Activated CD4-positive, alpha-beta memory T cell treated with anti-CD3 and anti-CD28 coated beads for 36 hours (primary cell): ENCODE measurements around the gene TMEM138. TPM values are rescaled to one million over a fixed set of nuclear protein-coding genes. Genes with fewer than 3 reads are reported as not detected.

Experiments used
- CTCF ChIA-PET: fragments of 350-600 bp; sonication (Branson Sonifier 250); formaldehyde crosslinking; loops from one replicate; lab custom pipeline; 2021; ENCODE audit warnings: antibody characterized with exemption, inconsistent platforms; lab: Charles Lee
- POLR2A ChIA-PET: fragments of 350-600 bp; sonication (Branson Sonifier 250); formaldehyde crosslinking; loops from one replicate; lab custom pipeline; 2021; ENCODE audit warnings: antibody characterized with exemption; lab: Charles Lee
- DNase-seq: peaks from one replicate; pipeline ENCODE4 v3.0.0-alpha.2; 2020
- H3K27ac Mint-ChIP-seq: one replicate; pipeline ENCODE4 v1.8.0; 2021; ENCODE audit warnings: mixed read lengths
- H3K27me3 Mint-ChIP-seq: one replicate; pipeline ENCODE4 v1.8.0; 2021; ENCODE audit warnings: mixed read lengths
- H3K36me3 Mint-ChIP-seq: one replicate; pipeline ENCODE4 v1.8.0; 2021; ENCODE audit warnings: mixed read lengths
- H3K4me1 Mint-ChIP-seq: one replicate; pipeline ENCODE4 v1.8.0; 2021; ENCODE audit warnings: low read depth, mixed read lengths
- H3K4me3 Mint-ChIP-seq: one replicate; pipeline ENCODE4 v1.8.0; 2021; ENCODE audit warnings: mild to moderate bottlenecking, mixed read lengths
- H3K9me3 Mint-ChIP-seq: one replicate; pipeline ENCODE4 v1.8.0; 2021; ENCODE audit warnings: mixed read lengths
- intact Hi-C: fragments of 100-400 bp; cut with micrococcal nuclease; formaldehyde crosslinking; loops from one replicate; pipeline ENCODE4 v1.15.1; 2023
- total RNA-seq, 2 experiments: library from RNA; stranded (reverse); gene quantifications; one replicate each; pipeline ENCODE4 v1.2.3, GENCODE V29; 2021

Gene TMEM138
- total RNA-seq: 10 to 100 TPM; 33.7 to 34.6 TPM

GRCh38 chr11:61361741-61362541 is at the start of gene TMEM138, which contains the start of gene CYB561A3:
Gene TMEM138, plus strand, starts transcription at chr11:61362374. Its CDS starts 2,017 bp downstream, at chr11:61364391.
Gene CYB561A3, minus strand, starts transcription at chr11:61361882. Its CDS starts 5,169 bp downstream, at chr11:61356713.
- peak within 1 kb of the TSS; percentile 100 for H3K4me3 Mint-ChIP-seq
- H3K4me1 Mint-ChIP-seq: peaks cover 32% of the 10 kb centered on the region
- H3K9me3 Mint-ChIP-seq: no peaks in the 10 kb centered on the region
- H3K36me3 Mint-ChIP-seq: peaks cover 7% of the 10 kb centered on the region
- intact Hi-C loops: loop anchor here (1.0 to 2.0 kb wide), 4 partner anchors 26 to 201 kb away; partner anchors contain the start of genes CPSF7, TMEM216 and VPS37C
- peak within 1 kb of the TSS; percentile 96 for H3K27ac Mint-ChIP-seq
- DNase-seq: peak; percentile 95
- ChIA-PET POLR2A (interaction anchor here (0.8 to 3.2 kb wide), 12 partner anchors 14 to 87 kb away, joined by 3 to 30 read pairs (median 6); partner anchors contain the start of genes CPSF7, DDB1, SDHAF2 and TKFC), CTCF (interaction anchor here (0.7 to 5.7 kb wide), 8 partner anchors 23 to 155 kb away, joined by 3 to 89 read pairs (median 8); partner anchors contain the start of genes CPSF7, DDB1, SDHAF2 and TKFC)
- H3K27me3 Mint-ChIP-seq: no peaks in the 10 kb centered on the region

GRCh38 chr11:61315260-61315659 is 46.9 kb upstream of the TMEM138 start:
- no peaks in the 10 kb centered on the region for H3K4me1 Mint-ChIP-seq
- H3K27me3 Mint-ChIP-seq: no peaks in the 10 kb centered on the region
- ChIA-PET CTCF (interaction anchor here (2.4 to 3.2 kb wide), 2 partner anchors 21 to 70 kb away, joined by 12 read pairs; no protein-coding TSS in a partner anchor), POLR2A (interaction anchor here (0.6 kb wide), 1 partner anchor 367 kb away, joined by 3 read pairs; no protein-coding TSS in a partner anchor)
- H3K36me3 Mint-ChIP-seq: peaks cover 36% of the 10 kb centered on the region
- no peak overlapping the region for H3K4me3 Mint-ChIP-seq
- no peak overlapping the region for H3K27ac Mint-ChIP-seq
- no peak for DNase-seq
- intact Hi-C loops: no loop called here
- H3K9me3 Mint-ChIP-seq: no peaks in the 10 kb centered on the region

GRCh38 chr11:61325649-61326414 is 36.3 kb upstream of the TMEM138 start:
- Mint-ChIP-seq H3K27me3 (no peaks in the 10 kb centered on the region), H3K9me3 (no peaks in the 10 kb centered on the region), H3K4me3 (no peak overlapping the region), H3K4me1 (peaks cover 22% of the 10 kb centered on the region), H3K27ac (no peak overlapping the region), H3K36me3 (peaks cover 66% of the 10 kb centered on the region)
- ChIA-PET POLR2A (no interaction called here), CTCF (interaction anchor here (0.8 to 1.0 kb wide), 2 partner anchors 10 to 60 kb away, joined by 3 to 6 read pairs; no protein-coding TSS in a partner anchor)
- intact Hi-C loops: no loop called here
- DNase-seq: no peak

GRCh38 chr11:61327669-61328071 is 34.5 kb upstream of the TMEM138 start:
- POLR2A ChIA-PET: no interaction called here
- H3K27ac Mint-ChIP-seq: peak overlapping the region; percentile 2
- no peak overlapping the region for H3K4me3 Mint-ChIP-seq
- peaks cover 60% of the 10 kb centered on the region for H3K36me3 Mint-ChIP-seq
- CTCF ChIA-PET: interaction anchor here (1.0 to 1.9 kb wide), 3 partner anchors 8 to 107 kb away, joined by 4 to 12 read pairs (median 4); no protein-coding TSS in a partner anchor
- H3K4me1 Mint-ChIP-seq: peaks cover 39% of the 10 kb centered on the region
- intact Hi-C loops: no loop called here
- no peak for DNase-seq
- H3K9me3 Mint-ChIP-seq: no peaks in the 10 kb centered on the region
- no peaks in the 10 kb centered on the region for H3K27me3 Mint-ChIP-seq

GRCh38 chr11:61328351-61328750 is 33.8 kb upstream of the TMEM138 start:
- intact Hi-C loops: no loop called here
- H3K9me3 Mint-ChIP-seq: no peaks in the 10 kb centered on the region
- no peaks in the 10 kb centered on the region for H3K27me3 Mint-ChIP-seq
- POLR2A ChIA-PET: no interaction called here
- peak overlapping the region; percentile 2 for H3K27ac Mint-ChIP-seq
- DNase-seq: no peak
- H3K4me1 Mint-ChIP-seq: peaks cover 39% of the 10 kb centered on the region
- H3K4me3 Mint-ChIP-seq: no peak overlapping the region
- peaks cover 58% of the 10 kb centered on the region for H3K36me3 Mint-ChIP-seq
- CTCF ChIA-PET: interaction anchor here (1.0 to 1.9 kb wide), 3 partner anchors 8 to 106 kb away, joined by 3 to 12 read pairs (median 4); no protein-coding TSS in a partner anchor

- H3K27me3 Mint-ChIP-seq: no peaks in the 10 kb centered on the region
- no peak for DNase-seq
- no peak overlapping the region for H3K4me3 Mint-ChIP-seq
- intact Hi-C loops: loop anchor here (10.0 kb wide), 1 partner anchor 415 kb away; the partner anchor contains the start of gene TMEM109
- POLR2A ChIA-PET: interaction anchor here (1.1 kb wide), 1 partner anchor 9 kb away, joined by 3 read pairs; no protein-coding TSS in a partner anchor
- H3K9me3 Mint-ChIP-seq: no peaks in the 10 kb centered on the region
- H3K36me3 Mint-ChIP-seq: peaks cover 48% of the 10 kb centered on the region
- no peak overlapping the region for H3K27ac Mint-ChIP-seq
- H3K4me1 Mint-ChIP-seq: peaks cover 50% of the 10 kb centered on the region
- CTCF ChIA-PET: interaction anchor here (1.4 kb wide), 1 partner anchor 56 kb away, joined by 7 read pairs; no protein-coding TSS in a partner anchor
Measured at GRCh38 chr11:61329871-61330270, 32.3 kb upstream of the TMEM138 start.

- Mint-ChIP-seq H3K9me3 (no peaks in the 10 kb centered on the region), H3K4me1 (peaks cover 61% of the 10 kb centered on the region), H3K27ac (no peak overlapping the region), H3K27me3 (no peaks in the 10 kb centered on the region), H3K4me3 (peak overlapping the region; percentile 97), H3K36me3 (peaks cover 34% of the 10 kb centered on the region)
- DNase-seq: no peak
- ChIA-PET CTCF (interaction anchor here (0.9 to 1.6 kb wide), 3 partner anchors 9 to 54 kb away, joined by 3 to 14 read pairs (median 3); no protein-coding TSS in a partner anchor), POLR2A (interaction anchor here (0.6 to 1.6 kb wide), 3 partner anchors 31 to 62 kb away, joined by 3 to 6 read pairs (median 5); partner anchors contain the start of genes TMEM138 and VWCE)
- intact Hi-C loops: loop anchor here (10.0 kb wide), 1 partner anchor 417 kb away; the partner anchor contains the start of gene TMEM109
Measured at GRCh38 chr11:61331651-61332050, 30.5 kb upstream of the TMEM138 start.

GRCh38 chr11:61332281-61332796 is 29.8 kb upstream of the TMEM138 start:
- Mint-ChIP-seq H3K27ac (peak overlapping the region; percentile 87), H3K4me1 (peaks cover 61% of the 10 kb centered on the region), H3K36me3 (peaks cover 34% of the 10 kb centered on the region), H3K9me3 (no peaks in the 10 kb centered on the region), H3K4me3 (peak overlapping the region; percentile 97), H3K27me3 (no peaks in the 10 kb centered on the region)
- ChIA-PET POLR2A (interaction anchor here (0.6 to 1.6 kb wide), 3 partner anchors 30 to 63 kb away, joined by 3 to 6 read pairs (median 5); partner anchors contain the start of genes TMEM138 and VWCE), CTCF (interaction anchor here (1.2 to 1.6 kb wide), 2 partner anchors 34 to 53 kb away, joined by 3 to 14 read pairs; no protein-coding TSS in a partner anchor)
- intact Hi-C loops: loop anchor here (10.0 kb wide), 1 partner anchor 418 kb away; the partner anchor contains the start of gene TMEM109
- no peak for DNase-seq

GRCh38 chr11:61332797-61333549 is 29.2 kb upstream of the TMEM138 start, which contains the start of the genes DDB1 and TKFC:
Gene DDB1, minus strand, starts transcription at chr11:61333105. Its CDS starts 137 bp downstream, at chr11:61332968.
Gene TKFC, plus strand, starts transcription at chr11:61333228. Its CDS starts 1,501 bp downstream, at chr11:61334729.
- no peaks in the 10 kb centered on the region for H3K27me3 Mint-ChIP-seq
- H3K4me1 Mint-ChIP-seq: peaks cover 55% of the 10 kb centered on the region
- peak; percentile 99 for DNase-seq
- peak within 1 kb of the TSS; percentile 97 for H3K4me3 Mint-ChIP-seq
- no peaks in the 10 kb centered on the region for H3K9me3 Mint-ChIP-seq
- intact Hi-C loops: loop anchor here (1.0 to 10.0 kb wide), 3 partner anchors 59 to 418 kb away; partner anchors contain the start of genes SDHAF2, TMEM109 and TMEM216
- POLR2A ChIA-PET: interaction anchor here (1.0 to 2.9 kb wide), 7 partner anchors 15 to 97 kb away, joined by 3 to 30 read pairs (median 4); partner anchors contain the start of genes CPSF7, CYB561A3, SDHAF2 and TMEM138
- H3K36me3 Mint-ChIP-seq: peaks cover 28% of the 10 kb centered on the region
- H3K27ac Mint-ChIP-seq: peak within 1 kb of the TSS; percentile 97
- CTCF ChIA-PET: interaction anchor here (0.9 to 7.7 kb wide), 8 partner anchors 17 to 502 kb away, joined by 3 to 310 read pairs (median 7); partner anchors contain the start of genes CPSF7, CYB561A3, SDHAF2 and TMEM138
